ENCODE data around the gene HELQ. TPM values are rescaled to one million over a fixed set of nuclear protein-coding genes. Genes with fewer than 3 reads are reported as not detected.
"Not testable (repeated sequence)": the region's sequence is repeated elsewhere in the genome, so short reads cannot be mapped to it uniquely, and the experiment has no call there.

The HELQ gene
- total RNA-seq, 4 donors from 2014 or later: 22.5 to 26.8 (median 24.8) TPM

DNA sequence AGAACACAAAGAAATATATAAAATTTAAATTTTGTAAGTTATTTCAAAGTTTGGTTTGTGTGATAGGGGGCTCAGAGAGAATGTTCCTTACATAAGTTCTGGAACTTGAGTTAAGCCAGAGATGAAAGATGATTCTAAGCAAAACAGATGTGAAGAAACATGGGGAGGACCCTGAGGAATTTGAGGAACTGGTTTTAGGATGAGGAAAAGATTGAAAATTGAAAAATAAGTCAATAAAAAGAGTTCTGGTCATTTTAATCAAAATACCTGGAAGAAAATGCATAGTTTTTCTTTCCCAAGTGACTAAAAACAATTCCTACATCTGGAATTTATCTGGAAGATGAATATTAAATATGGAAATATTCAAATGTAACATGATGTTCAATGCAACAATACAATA is 37.4 kb downstream of the HELQ start:
- no peaks in the 10 kb centered on the region for H3K27me3 ChIP-seq
- H3K4me3 ChIP-seq: no peak overlapping the region
- TF ChIP-seq POLR2A (IDR thresholded peaks at IDR 0.05): no peak
- TF ChIP-seq, protein P1, sequence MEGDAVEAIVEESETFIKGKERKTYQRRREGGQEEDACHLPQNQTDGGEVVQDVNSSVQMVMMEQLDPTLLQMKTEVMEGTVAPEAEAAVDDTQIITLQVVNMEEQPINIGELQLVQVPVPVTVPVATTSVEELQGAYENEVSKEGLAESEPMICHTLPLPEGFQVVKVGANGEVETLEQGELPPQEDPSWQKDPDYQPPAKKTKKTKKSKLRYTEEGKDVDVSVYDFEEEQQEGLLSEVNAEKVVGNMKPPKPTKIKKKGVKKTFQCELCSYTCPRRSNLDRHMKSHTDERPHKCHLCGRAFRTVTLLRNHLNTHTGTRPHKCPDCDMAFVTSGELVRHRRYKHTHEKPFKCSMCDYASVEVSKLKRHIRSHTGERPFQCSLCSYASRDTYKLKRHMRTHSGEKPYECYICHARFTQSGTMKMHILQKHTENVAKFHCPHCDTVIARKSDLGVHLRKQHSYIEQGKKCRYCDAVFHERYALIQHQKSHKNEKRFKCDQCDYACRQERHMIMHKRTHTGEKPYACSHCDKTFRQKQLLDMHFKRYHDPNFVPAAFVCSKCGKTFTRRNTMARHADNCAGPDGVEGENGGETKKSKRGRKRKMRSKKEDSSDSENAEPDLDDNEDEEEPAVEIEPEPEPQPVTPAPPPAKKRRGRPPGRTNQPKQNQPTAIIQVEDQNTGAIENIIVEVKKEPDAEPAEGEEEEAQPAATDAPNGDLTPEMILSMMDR (IDR thresholded peaks at IDR 0.05): no peak
- TF ChIP-seq EP300 (IDR thresholded peaks at IDR 0.05): no peak
- H3K27ac ChIP-seq: no peak overlapping the region
- H3K9me3 ChIP-seq: no peaks in the 10 kb centered on the region
- DNase-seq (ENCODE audit: low spot score in 2 of 2): no peak
- peaks cover 0 to 83% (median 37%) of the 10 kb centered on the region in 3 donors for H3K36me3 ChIP-seq
- H3K4me1 ChIP-seq: no peaks in the 10 kb centered on the region

DNA sequence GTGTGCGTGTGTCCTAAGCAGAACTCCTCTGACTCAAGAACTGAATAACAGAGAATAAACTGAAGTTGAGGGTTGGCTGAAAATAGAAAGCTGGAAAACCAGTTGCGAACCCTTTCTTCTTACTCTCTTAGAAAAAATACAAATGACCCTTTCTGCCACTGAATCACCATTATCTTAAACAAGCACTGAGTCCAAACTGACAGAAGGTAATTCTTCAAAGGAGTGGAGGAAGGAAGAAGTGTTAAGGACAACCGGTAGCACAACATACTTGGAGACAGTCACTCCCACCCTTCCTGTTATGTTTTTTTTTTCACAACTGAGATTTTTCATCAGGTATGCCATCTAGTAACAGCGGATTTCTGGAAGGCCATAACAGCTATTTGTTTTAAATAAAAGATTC is 38.1 kb downstream of the HELQ start:
- TF ChIP-seq EP300 (IDR thresholded peaks at IDR 0.05) (no peak), POLR2A (IDR thresholded peaks at IDR 0.05) (no peak)
- TF ChIP-seq, protein P1 (IDR thresholded peaks at IDR 0.05): no peak
- H3K27me3 ChIP-seq: no peaks in the 10 kb centered on the region
- H3K36me3 ChIP-seq: peaks cover 0 to 83% (median 34%) of the 10 kb centered on the region in 3 donors
- WGBS, 2 donors: 89 to 96% methylated on average over 4 of the region's 4 CpGs
- H3K4me3 ChIP-seq: no peak overlapping the region
- DNase-seq (ENCODE audit: low spot score in 2 of 2): no peak
- no peaks in the 10 kb centered on the region for H3K9me3 ChIP-seq
- H3K27ac ChIP-seq: no peak overlapping the region
- no peaks in the 10 kb centered on the region for H3K4me1 ChIP-seq

- TF ChIP-seq EP300 (IDR thresholded peaks at IDR 0.05) (no peak), POLR2A (IDR thresholded peaks at IDR 0.05) (no peak)
- TF ChIP-seq, protein P1 (IDR thresholded peaks at IDR 0.05): no peak
- Histone ChIP-seq H3K36me3 (peaks cover 0 to 89% (median 20%) of the 10 kb centered on the region in 3 donors), H3K9me3 (no peaks in the 10 kb centered on the region), H3K4me3 (no peak overlapping the region), H3K4me1 (no peaks in the 10 kb centered on the region), H3K27me3 (no peaks in the 10 kb centered on the region), H3K27ac (no peak overlapping the region)
- DNase-seq (ENCODE audit: low spot score in 2 of 2): no peak
- 96 to 100% methylated on average over 2 of the region's 2 CpGs for WGBS, 2 donors
These were observed 41.9 kb downstream of the HELQ start for GRCh38 chr4:83413676-83414075.

GRCh38 chr4:83408908-83409307 is 46.7 kb downstream of the HELQ start:
- no peak for TF ChIP-seq EP300 (IDR thresholded peaks at IDR 0.05)
- Histone ChIP-seq H3K36me3 (peaks cover 0 to 78% (median 0%) of the 10 kb centered on the region in 3 donors), H3K9me3 (no peaks in the 10 kb centered on the region), H3K27me3 (no peaks in the 10 kb centered on the region), H3K4me1 (no peaks in the 10 kb centered on the region), H3K27ac (no peak overlapping the region), H3K4me3 (no peak overlapping the region)
- 90% methylated on average over 1 of the region's 1 CpG for WGBS, 2 donors
- DNase-seq (ENCODE audit: low spot score in 2 of 2): no peak

DNA sequence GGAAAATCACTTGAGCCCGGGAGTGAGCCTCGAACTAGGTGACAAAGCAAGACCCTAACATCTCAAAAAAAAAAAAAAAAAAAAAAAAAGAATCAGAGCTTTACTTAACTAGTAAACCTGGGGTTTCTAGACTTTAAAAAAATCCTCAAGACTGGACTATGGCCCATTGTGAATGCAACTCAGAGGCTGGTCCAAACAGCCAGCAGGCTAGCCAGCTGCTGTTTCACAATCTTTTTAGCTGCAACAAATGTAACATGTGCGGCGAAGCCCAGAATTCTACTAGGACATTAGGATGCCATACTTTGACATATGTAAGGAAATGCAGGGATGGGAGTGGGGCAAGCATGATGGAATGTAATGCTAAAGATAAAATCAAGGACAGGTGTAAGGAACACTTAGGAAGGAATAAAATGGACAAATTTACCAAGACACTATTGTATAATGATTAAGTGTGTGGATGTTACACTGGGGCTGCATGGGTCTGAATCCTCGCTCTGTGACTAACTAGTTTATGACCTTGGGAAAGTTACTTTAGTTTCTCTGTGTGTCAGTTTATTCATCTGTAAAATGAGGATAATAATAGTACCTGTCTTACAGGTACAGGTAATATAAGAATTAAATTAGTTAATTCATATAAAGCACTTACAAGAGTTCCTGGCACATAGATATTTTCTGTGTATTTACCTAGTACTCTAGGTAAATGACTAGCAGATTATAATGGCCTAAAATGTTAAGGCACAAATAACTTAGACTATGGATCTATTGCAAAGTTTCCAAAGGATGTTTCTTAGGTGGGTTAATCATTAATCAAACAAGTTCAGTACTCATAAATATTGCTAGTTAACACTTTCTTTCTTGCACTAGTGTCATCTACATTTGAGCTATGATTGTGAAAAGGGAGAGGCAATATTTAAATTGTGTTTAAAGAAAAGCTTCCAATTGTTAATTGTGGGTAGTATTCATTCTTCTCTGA is 49.5 kb downstream of the HELQ start:
- Histone ChIP-seq H3K4me1 (no peaks in the 10 kb centered on the region), H3K27ac (no peak overlapping the region), H3K4me3 (no peak overlapping the region), H3K36me3 (peaks cover 0 to 54% (median 0%) of the 10 kb centered on the region in 3 donors), H3K27me3 (no peaks in the 10 kb centered on the region), H3K9me3 (no peaks in the 10 kb centered on the region)
- TF ChIP-seq EP300 (IDR thresholded peaks at IDR 0.05): no peak
- no peak for TF ChIP-seq POLR2A (IDR thresholded peaks at IDR 0.05)
- TF ChIP-seq, protein P1 (IDR thresholded peaks at IDR 0.05): no peak
- 94 to 96% methylated on average over 5 of the region's 5 CpGs for WGBS, 2 donors
- no peak for DNase-seq (ENCODE audit: low spot score in 2 of 2)

- H3K27me3 ChIP-seq; H3K4me1 ChIP-seq; H3K4me3 ChIP-seq; DNase-seq (ENCODE audit: low spot score in 2 of 2); H3K27ac ChIP-seq: not testable (repeated sequence)
- peaks cover 0 to 41% (median 0%) of the 10 kb centered on the region in 3 donors for H3K36me3 ChIP-seq
- H3K9me3 ChIP-seq: peaks cover 0 to 13% (median 0%) of the 10 kb centered on the region in 4 donors
- 92 to 95% methylated on average over 10 of the region's 10 CpGs for WGBS, 2 donors
These were observed 57.5 kb downstream of the HELQ start for GRCh38 chr4:83398158-83398557.

Data from tibial nerve (tissue), 4 donors.